HEK293 (cell line): Measurements from ENCODE around the gene TICAM1.

Experiments
- CTCF ChIP-seq: fragments of 450-650 bp; formaldehyde crosslinking; IDR thresholded peaks from 2 replicates; pipeline ENCODE4 v1.5.1; 2016; ENCODE audit warnings: missing biosample characterization, missing genetic modification characterization
- ZNF140 ChIP-seq: fragments of 450-650 bp; formaldehyde crosslinking; IDR thresholded peaks from 2 replicates; pipeline ENCODE4 v1.5.1; 2016; ENCODE audit warnings: missing biosample characterization, missing genetic modification characterization
- ZNF24 ChIP-seq: fragments of 450-650 bp; formaldehyde crosslinking; IDR thresholded peaks from 2 replicates; pipeline ENCODE4 v1.5.1; 2016; ENCODE audit warnings: missing biosample characterization, missing genetic modification characterization
- ZNF274 ChIP-seq, 2 experiments: fragments of 200-500 bp in 1 of 2; fragments of 450-650 bp in 1 of 2; sonication (Bioruptor generic) in 1 of 2; formaldehyde crosslinking in 1 of 2; IDR thresholded peaks; 2 replicates each; pipeline versions ENCODE4 v1.5.1 to v1.6.1; 2014 to 2016; ENCODE audit warnings: borderline replicate concordance in 1 of 2, inconsistent platforms in 1 of 2, low read length in 1 of 2, missing biosample characterization in 1 of 2, missing genetic modification characterization in 1 of 2
- ZXDB ChIP-seq: fragments of 450-650 bp; formaldehyde crosslinking; IDR thresholded peaks from 2 replicates; pipeline ENCODE4 v1.5.1; 2016; ENCODE audit warnings: missing biosample characterization, missing genetic modification characterization

DNA sequence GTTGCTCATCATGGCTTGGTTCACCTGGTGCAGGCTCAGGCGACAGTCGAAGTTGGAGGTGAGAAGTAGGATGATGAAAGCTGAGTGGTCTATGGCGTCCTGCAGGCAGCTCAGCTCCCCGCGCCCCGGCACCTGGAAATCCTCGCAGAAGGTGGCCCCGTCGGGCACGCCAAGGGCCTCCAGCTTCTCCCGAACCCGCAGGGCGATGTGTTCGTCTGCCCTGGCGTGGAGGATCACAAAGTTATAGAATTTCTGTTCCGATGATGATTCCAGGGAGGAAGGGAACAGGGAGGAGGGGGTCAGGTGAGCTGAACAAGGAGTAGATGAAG lies 14.6 kb downstream of the TICAM1 start:
- TF ChIP-seq ZNF274 (IDR thresholded peaks at IDR 0.05; ENCODE audit: low read length), result no peak
- TF ChIP-seq ZNF274 (tag by site-specific recombination; IDR thresholded peaks at IDR 0.05; ENCODE audit: borderline replicate concordance), result no peak
- TF ChIP-seq CTCF, result no peak
- TF ChIP-seq ZXDB (tag by site-specific recombination), result no peak
- TF ChIP-seq ZNF140 (tag by site-specific recombination), result no peak
- no peak for TF ChIP-seq ZNF24 (tag by site-specific recombination)
